Astrocyte of the spinal cord (primary cell): ENCODE data around the gene CNTNAP4.

Experiments
- DNase-seq: peaks from one replicate; pipeline ENCODE4 v3.0.0; 2011; ENCODE audit warnings: low read depth, low spot score
- H3K4me3 ChIP-seq: 2 replicates; pipeline ENCODE4 v1.5.1; 2011; ENCODE audit warnings: low read depth, mild to moderate bottlenecking, low read length, moderate library complexity
- CTCF ChIP-seq: IDR thresholded peaks from 2 replicates; pipeline ENCODE4 v1.5.1; 2012; ENCODE audit warnings: low read depth, mild to moderate bottlenecking, low read length, inconsistent platforms
- in situ Hi-C: cut with HindIII; loops from 2 replicates; pipeline ENCODE4 v1.10.0; 2017; ENCODE audit warnings: low sequenced_read_pairs

Gene CNTNAP4

GRCh38 chr16:76483307-76483909 lies 206.2 kb downstream of the CNTNAP4 start:
- in situ Hi-C loops: no loop called here
- no peak overlapping the region for H3K4me3 ChIP-seq
- no peak for TF ChIP-seq CTCF
- no peak for DNase-seq

DNA sequence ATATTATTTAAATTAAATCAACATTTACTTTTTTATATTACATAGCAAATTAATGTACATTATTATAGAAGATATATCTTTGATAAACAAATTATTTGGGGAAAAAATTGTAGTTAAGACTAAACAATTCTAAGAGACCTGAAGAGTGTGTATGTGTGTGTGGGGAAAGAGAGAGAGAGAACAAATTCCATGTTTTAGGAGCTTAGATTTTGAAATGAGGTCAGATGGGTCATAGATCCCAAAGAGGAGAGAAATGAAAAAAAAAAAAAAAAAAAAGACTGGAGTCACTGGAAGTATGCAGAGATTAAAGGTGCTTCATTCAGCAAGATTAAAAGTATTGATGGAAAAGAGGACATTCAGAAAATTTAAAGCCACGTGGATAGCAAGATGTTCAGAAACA lies 206.8 kb downstream of the CNTNAP4 start:
- TF ChIP-seq CTCF: no peak
- H3K4me3 ChIP-seq: no peak overlapping the region
- DNase-seq: no peak
- in situ Hi-C loops: no loop called here

- H3K4me3 ChIP-seq: no peak overlapping the region
- in situ Hi-C loops: no loop called here
- DNase-seq: no peak
- no peak for TF ChIP-seq CTCF
Observed at GRCh38 chr16:76486740-76487139, 209.5 kb downstream of the CNTNAP4 start.

DNA sequence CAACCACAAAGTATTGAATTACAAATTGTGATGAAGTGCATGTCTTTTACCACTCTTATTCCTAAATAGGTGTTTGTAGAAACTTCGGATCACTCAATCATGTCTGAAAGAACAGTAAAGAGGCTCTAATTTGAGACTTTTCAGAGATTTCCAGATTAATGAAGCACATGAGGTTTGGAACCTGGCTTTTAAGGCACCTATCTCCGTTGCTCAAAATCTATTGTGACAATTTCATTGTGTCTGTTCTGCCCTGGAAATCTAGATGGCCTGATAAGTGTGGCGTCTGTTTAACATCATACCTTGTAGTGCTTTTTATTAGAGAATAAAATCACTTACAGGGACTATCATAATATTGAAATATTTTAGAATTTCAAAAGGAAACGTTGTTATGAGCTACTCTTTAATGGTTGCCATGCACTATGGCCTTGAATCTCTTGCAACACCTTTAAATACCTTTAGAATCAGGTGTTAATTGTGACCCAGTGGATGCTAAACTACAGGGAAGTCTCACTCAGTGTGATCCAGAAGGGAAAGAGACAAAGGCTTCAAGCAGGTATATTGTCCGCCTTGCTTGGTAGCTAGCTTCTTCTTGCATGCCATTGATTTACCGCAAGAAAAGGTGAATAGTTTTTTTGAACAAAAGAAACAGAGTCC lies 210.3 kb downstream of the CNTNAP4 start:
- no peak for TF ChIP-seq CTCF
- H3K4me3 ChIP-seq: no peak overlapping the region
- in situ Hi-C loops: no loop called here
- DNase-seq: no peak

- no peak overlapping the region for H3K4me3 ChIP-seq
- in situ Hi-C loops: no loop called here
- TF ChIP-seq CTCF: no peak
- DNase-seq: no peak
Observed at GRCh38 chr16:76488065-76488417, 210.8 kb downstream of the CNTNAP4 start.

DNA sequence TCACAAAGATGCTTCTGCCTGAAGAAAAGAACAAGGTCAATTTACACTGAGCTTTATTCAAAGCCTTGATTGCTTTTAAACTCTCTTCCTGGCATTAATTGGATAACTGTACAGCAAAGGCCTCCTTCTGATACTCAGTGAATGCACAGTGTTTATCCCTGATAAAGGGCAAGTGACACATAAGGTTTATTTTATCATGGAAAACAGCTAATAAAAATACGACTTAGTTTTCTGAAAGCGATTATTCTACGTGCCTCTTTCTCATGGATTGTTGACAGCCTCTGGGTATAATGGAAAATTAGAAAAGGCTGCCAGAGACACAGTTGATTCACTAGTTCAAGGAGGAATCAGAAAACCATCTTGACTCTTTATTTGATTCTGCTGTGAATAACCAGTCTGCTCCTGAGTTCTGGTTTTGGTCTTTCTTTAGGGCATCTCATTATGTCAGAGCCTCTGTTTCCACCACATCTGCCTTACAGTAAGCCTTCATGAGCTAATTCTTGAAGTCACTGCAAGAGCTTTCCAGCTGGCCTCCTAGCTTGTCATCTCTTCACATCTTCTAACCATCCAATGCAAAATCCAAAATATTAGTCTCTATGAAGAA lies 212.9 kb downstream of the CNTNAP4 start:
- in situ Hi-C loops: no loop called here
- DNase-seq: no peak
- no peak overlapping the region for H3K4me3 ChIP-seq
- TF ChIP-seq CTCF: no peak
